Measurements from ENCODE around the gene BABAM1. TPM values are rescaled to one million over a fixed set of nuclear protein-coding genes. Genes with fewer than 3 reads are reported as not detected.

Gene BABAM1
- total and polyA plus RNA-seq, 9 of the 15 experiments (the other 6 are each of a cell fraction or from before 2014, with no cell fraction given) = 14.7 to 160 (median 113) TPM

- TF ChIP-seq CHD7 (IDR thresholded peaks at IDR 0.05; ENCODE audit: low read depth, low read length) (no peak), TGIF2 (CRISPR knock-in tag; IDR thresholded peaks at IDR 0.05) (no peak), ZNF589 (CRISPR knock-in tag; IDR thresholded peaks at IDR 0.05; ENCODE audit: low read depth) (no peak), WHSC1 (IDR thresholded peaks at IDR 0.05; ENCODE audit: low read length) (no peak), YBX1 (IDR thresholded peaks at IDR 0.05) (no peak), SPI1 (IDR thresholded peaks at IDR 0.05; ENCODE audit: borderline replicate concordance, low read depth, low read length) (no peak), MXI1 (IDR thresholded peaks at IDR 0.05; ENCODE audit: low read depth, low read length) (no peak), SREBF2 (CRISPR knock-in tag; IDR thresholded peaks at IDR 0.05) (no peak), ZNF41 (CRISPR knock-in tag; conservative IDR thresholded peaks at IDR 0.05) (no peak), SETDB1 (IDR thresholded peaks at IDR 0.05; ENCODE audit: low read length) (no peak), HMG20A (CRISPR knock-in tag; conservative IDR thresholded peaks at IDR 0.05) (no peak), SRF (CRISPR knock-in tag; IDR thresholded peaks at IDR 0.05) (no peak), GABPB2 (CRISPR knock-in tag; conservative IDR thresholded peaks at IDR 0.05) (no peak), ZNF197 (CRISPR knock-in tag; IDR thresholded peaks at IDR 0.05; ENCODE audit: low read depth) (no peak), ZNF551 (CRISPR knock-in tag; IDR thresholded peaks at IDR 0.05) (no peak), NCOA6 (IDR thresholded peaks at IDR 0.05) (no peak)
- TF ChIP-seq, protein P1, sequence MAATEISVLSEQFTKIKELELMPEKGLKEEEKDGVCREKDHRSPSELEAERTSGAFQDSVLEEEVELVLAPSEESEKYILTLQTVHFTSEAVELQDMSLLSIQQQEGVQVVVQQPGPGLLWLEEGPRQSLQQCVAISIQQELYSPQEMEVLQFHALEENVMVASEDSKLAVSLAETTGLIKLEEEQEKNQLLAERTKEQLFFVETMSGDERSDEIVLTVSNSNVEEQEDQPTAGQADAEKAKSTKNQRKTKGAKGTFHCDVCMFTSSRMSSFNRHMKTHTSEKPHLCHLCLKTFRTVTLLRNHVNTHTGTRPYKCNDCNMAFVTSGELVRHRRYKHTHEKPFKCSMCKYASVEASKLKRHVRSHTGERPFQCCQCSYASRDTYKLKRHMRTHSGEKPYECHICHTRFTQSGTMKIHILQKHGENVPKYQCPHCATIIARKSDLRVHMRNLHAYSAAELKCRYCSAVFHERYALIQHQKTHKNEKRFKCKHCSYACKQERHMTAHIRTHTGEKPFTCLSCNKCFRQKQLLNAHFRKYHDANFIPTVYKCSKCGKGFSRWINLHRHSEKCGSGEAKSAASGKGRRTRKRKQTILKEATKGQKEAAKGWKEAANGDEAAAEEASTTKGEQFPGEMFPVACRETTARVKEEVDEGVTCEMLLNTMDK (IDR thresholded peaks at IDR 0.05; ENCODE audit: borderline replicate concordance, insufficient read depth, low read depth, low read length, poor library complexity, severe bottlenecking) = no peak
Measured at GRCh38 chr19:17220207-17220758, 47.0 kb upstream of the BABAM1 start (continued).

Measured in K562 (cell line).